DMS153 treated with DMSO at 0.1 percent for 48 hours (cell line): ENCODE measurements around the gene GPATCH4.
"Not testable (repeated sequence)": the region's sequence is repeated elsewhere in the genome, so short reads cannot be mapped to it uniquely, and the experiment has no call there.

Experiments
- DNase-seq: peaks from one replicate; lab custom pipeline; 2025; ENCODE audit not compliant: unreplicated experiment; lab: John Stamatoyannopoulos, UW

GPATCH4 gene

DNA sequence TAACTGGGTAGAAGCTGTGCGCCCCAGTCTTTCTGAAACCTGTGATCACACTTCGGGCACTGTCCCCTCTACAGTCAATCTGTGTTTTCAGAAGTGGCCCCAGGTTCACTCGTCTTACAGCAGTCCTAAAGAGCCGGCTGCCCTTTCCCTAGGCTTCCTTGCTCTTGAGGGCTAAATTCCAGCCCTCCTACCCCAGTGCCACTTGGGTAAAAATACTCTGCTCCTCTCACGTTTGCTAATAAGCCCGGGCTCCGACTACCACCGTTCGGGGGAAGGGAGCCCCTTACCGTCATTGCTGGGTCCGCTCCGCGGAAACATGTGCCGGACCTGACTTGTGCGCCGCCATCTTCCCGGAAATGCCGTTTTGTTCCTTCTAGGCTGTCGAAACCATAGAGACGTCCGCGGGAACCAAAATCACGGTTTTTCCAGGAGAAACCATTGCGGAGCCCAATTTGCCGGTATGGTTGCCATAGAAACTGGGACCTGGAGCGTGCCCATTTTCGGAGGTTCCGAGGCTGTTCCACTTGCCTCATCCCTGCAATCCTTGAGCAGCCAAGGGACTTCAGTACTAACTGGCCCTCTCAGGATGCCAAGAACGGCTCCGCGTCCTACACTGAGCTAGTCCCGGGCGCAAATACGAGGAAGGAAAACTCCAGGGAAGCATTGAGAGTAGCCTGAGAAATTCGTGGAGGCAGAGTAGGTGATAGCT is at the start of gene GPATCH4:
Gene GPATCH4 (minus strand): TSS at position 358 of the 709 bp plus-strand sequence.
- peak; percentile 89 for DNase-seq

DNA sequence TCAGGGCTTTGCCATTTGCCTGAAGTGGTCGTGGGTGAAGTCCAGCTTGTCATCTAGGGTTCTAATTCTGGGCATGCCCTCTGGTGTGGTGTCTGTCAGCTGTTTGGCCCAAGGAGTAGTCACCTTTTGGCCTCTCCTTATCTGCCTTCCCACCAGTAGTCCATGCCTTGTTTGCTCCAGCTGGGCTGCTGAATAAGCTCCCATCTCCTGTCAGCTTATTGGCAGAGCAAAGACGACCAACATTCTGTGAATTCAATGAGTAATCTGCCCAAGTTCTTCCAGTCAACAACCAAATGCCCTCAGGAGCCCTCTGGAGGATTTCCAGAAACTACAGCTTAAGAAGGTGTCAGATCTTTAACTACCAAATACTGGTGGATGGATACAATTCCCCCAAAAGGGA is 47.7 kb upstream of the GPATCH4 start:
- no peak for DNase-seq

DNA sequence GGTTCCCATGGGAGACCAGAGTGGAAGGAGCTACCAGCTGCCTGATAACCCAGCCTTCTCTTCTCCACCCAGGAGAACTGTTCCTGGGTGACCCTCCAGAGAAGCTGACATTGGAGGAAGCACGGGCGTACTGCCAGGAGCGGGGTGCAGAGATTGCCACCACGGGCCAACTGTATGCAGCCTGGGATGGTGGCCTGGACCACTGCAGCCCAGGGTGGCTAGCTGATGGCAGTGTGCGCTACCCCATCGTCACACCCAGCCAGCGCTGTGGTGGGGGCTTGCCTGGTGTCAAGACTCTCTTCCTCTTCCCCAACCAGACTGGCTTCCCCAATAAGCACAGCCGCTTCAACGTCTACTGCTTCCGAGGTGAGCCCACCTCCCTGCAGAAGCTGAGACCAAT is 47.2 kb upstream of the GPATCH4 start:
- no peak for DNase-seq

DNA sequence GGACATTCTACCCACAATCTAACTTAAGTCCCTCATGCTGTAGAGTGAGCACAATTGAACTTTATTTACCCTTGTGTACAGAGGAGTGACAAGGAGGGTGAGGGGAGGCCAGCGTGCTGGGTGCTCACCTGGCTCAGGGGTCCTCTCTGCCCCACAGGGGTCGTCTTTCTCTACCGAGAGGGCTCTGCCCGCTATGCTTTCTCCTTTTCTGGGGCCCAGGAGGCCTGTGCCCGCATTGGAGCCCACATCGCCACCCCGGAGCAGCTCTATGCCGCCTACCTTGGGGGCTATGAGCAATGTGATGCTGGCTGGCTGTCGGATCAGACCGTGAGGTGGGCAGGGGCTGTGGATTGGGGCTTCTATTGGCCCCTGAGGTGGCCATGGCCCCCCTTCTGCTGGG is 46.1 kb upstream of the GPATCH4 start:
- DNase-seq = no peak

DNA sequence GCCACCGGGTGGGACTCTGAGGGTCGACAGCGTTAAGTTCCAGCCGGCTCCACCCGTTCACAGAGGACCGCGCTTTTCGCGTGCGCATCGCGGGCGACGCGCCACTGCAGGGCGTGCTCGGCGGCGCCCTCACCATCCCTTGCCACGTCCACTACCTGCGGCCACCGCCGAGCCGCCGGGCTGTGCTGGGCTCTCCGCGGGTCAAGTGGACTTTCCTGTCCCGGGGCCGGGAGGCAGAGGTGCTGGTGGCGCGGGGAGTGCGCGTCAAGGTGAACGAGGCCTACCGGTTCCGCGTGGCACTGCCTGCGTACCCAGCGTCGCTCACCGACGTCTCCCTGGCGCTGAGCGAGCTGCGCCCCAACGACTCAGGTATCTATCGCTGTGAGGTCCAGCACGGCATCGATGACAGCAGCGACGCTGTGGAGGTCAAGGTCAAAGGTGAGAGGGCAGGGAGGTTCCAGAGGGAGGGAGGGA is 45.5 kb upstream of the GPATCH4 start:
- no peak for DNase-seq

DNA sequence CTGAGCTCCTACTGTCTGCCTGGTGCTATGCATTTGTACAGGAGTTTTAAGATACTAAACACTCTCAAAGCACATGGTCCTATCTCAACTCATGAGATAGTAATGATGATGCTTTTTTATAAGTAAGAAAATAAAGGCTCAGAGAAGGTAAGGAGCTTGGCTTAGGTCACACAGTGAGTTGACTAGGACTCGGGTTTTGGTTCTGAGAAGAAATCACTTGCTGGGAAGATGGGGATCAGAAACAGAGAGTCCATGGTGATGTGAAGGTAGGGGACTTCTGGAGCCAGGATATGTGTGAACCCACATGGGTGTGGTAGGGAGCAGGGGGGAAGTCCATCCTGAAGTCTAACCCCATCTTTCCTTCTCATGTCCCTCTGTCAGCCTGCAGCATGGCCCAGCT is 44.4 kb upstream of the GPATCH4 start:
- DNase-seq = no peak

DNA sequence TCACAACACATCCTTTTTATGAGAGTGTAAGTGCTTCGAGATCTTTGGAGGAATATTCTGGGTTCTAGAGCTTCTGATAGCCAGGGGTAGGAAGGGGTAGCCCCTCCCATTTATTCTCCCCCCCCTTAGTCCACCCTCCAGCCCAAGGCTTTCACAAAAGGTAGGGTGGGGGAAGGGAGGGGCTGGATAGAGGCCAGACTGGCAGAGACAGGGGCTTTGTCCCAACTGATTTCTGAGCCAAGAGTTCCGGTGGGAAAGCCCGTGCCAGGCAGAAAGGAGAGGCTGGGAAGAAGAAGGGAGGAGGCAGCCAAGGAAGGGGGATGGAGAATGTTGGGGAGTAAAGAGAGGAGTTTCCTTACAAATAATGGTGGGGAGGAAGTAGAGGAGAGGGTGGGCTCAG is 43.8 kb upstream of the GPATCH4 start:
- no peak for DNase-seq

DNA sequence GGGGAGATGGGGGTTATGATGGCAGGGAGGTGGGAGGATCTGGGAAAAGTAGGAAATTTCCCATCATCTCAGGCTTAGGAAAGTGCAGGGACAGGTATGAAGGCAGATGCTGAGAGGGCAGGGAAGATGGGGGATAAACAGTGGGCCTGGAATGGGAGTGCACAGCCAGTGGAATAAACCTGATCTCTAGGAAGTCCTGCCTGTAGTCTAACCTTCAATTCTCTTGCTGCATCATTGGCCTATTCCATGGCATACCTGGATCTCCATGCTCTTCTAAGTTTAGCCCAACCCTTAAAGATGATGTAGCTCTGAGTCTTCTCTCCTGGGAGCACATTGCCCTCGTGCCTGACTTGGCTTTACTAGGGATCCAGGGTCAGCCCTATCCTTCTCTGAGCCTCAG is 43.4 kb upstream of the GPATCH4 start:
- no peak for DNase-seq

DNA sequence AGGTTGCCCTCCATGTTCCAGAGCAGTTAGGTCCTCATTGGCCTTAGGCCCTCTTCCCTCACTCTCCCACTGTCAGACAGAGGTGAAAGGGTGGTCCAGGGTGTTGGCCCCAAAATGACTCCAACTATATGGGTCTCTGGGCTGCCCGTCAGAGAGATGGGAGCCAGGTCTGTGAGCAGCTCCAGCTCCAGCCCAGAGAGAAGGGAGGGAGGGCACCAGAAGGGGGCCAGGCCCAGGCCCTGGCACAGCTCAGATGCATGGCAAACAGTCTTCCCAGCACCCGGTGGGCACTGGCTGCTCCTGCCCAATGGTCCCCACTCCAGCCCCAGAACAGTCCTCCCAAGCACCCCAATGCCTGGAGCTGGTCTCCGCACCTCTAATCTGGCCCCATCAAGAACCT is 42.9 kb upstream of the GPATCH4 start:
- no peak for DNase-seq

DNA sequence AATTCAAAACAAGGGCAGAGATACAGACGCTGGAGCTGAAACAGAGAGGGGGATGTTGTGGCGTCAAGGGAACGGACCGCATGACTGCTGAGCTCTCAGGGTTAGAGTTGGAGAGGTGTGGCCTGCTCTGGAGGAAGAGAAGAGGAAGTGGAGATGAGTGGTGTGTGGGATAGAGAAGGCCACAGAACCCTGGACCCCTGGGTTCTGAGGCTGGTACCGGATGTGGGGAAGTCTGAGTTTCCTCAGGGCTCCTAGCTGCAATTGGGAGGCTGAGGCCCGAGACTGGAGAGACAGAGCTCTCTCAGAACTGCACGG is 42.5 kb upstream of the GPATCH4 start:
- DNase-seq = no peak

DNA sequence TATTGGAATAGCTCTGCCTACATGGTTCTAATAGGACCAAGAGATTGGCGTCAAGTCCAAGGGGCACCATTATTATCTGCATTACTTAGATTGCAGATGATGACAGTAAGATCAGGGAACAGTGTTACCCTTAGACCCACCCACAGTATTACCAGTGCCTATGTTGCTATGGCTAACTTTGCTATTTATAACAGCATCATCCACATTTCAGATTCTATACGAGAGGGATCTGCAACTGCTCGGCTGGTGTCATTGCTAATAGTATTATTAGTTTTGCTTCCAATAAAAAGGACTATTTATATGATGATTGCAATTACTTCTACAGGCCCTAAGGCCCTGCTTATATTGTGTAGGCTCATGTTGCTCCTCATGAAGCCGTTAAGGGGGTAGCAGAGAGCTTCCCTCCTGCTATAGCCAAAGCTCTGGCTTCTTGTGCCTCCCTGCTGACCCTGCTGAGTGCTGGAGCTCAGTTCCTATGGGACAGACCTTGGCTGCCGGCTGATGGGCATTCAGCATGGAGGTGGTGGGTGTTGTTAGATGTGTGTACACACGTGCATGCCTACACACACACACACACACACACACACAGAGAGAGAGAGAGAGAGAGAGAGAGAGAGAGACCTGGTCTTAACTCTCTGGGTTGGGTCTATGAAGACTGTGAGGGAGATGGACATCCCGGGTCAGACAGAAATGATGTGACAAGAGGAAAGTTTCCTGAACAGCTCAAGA is 41.9 kb upstream of the GPATCH4 start:
- DNase-seq = no peak

DNA sequence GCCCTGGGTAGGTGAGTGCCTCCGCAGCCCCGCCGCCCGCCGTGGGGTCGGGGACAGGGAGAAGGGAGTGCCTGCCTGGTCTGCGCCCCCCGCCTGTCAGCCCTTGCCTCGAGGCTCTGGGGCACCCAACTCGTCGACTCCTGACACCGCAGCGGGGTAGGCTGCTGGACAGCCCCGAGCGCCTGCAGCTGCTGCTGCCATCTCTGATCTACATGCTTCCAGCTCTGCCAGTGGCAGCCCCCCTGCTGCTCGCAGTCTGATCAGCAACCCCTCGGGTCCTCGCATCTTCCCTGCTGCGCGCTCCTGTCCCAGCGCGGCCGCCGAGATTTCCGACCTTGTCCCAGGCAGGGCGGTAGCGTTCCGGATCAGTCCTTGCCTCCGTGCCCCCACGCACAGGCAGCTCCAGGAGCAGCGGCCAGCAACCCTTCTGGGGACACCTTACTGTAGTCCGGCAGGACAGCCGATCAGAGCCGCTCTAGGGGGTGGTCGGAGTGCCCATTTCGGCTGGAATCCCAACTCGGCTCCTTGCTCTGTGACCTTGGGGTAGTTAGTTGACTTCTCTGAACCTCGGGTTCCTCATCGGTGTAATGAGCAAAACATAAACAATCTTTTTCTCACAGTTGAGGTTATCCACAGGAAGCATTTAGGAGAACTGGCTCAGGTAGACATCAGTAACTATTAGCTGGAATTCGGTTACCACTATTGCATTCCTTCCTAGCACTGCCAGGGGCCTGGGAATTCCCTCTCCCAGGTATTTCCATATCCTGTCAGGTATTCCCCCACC is 41.2 kb upstream of the GPATCH4 start:
- no peak for DNase-seq

DNA sequence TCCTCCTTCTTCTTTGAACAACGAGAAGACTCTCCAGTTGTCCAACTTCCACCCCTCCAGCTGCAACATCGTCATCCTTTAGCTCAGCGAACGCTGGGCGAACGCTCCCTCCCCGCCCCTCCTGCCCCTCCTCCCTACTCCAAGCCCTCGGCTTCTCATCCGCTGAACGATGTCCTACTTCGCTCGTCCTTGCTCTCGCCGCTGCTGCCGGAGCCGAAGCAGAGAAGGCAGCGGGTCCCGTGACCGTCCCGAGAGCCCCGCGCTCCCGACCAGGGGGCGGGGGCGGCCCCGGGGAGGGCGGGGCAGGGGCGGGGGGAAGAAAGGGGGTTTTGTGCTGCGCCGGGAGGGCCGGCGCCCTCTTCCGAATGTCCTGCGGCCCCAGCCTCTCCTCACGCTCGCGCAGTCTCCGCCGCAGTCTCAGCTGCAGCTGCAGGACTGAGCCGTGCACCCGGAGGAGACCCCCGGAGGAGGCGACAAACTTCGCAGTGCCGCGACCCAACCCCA is 40.5 kb upstream of the GPATCH4 start, which contains the start of gene BCAN:
Gene BCAN (plus strand): TSS at position 357 of the 504 bp plus-strand sequence. CDS start 3,938 bp downstream, outside the sequence.
- DNase-seq = no peak

DNA sequence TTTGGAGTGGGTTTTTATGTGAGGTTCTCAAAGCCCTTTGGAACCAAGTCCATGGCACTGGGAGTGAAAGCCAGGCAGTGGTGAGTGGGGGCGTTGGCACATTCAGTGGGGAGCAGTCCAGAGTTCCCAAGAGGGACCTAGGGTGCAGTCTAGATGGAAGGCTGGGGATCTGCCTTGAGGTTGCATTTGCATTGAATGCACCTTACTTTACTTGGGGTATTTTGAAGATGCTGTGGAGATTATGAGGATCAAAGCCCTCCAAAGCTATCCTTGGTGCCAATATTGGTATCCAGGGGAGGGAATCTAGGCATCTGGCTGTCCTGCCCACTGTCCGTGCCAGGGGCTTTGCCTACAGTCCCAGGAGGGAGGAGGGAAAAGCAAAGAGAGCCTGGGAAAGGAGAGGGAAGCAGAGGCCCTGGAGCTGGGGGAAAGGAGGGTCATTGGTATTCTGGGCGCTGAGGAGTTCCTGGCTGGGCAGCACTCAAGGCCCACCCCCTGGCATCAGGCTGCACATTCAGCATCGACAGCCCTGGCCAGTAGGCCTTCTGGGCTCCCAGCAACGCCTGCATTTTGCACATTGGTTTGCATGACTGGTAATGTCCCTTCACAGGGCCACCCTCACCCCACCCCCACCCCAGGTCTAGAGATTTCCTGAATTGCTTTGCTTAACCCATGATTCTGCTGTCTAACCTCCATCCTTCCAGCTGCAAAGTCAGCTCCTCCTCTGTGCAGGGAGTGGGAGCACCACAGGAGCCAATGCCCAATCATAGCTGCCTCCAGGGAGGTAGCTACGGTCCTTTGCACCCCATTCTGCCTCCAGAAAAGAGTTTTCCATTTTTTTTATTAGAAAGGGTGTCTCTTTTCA is 39.8 kb upstream of the GPATCH4 start:
- DNase-seq = no peak

DNA sequence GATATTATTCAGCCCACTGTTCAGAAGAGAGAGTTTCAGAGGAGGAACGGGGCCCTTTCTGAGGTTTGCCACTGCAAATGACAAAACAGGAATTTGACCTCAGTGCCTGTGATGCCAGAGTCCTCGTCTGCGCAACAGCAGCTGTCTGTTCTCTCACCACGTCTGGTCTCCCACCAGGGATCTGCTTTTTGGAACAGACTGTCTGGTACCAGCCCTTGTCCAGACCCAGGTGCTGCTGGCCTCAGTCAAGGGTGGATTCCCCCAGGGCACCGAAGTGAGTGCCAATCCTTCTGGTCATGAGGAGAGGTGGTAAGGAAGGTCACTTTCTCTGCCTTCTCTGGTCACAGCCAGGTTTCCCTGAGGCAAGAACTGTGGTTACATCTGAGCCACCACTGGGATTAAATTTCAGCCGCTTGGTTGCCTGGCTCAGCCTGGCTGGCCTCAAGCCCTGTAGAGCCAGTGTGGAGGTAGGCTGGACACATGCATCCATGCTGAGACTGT is 38.4 kb upstream of the GPATCH4 start:
- DNase-seq = no peak

DNA sequence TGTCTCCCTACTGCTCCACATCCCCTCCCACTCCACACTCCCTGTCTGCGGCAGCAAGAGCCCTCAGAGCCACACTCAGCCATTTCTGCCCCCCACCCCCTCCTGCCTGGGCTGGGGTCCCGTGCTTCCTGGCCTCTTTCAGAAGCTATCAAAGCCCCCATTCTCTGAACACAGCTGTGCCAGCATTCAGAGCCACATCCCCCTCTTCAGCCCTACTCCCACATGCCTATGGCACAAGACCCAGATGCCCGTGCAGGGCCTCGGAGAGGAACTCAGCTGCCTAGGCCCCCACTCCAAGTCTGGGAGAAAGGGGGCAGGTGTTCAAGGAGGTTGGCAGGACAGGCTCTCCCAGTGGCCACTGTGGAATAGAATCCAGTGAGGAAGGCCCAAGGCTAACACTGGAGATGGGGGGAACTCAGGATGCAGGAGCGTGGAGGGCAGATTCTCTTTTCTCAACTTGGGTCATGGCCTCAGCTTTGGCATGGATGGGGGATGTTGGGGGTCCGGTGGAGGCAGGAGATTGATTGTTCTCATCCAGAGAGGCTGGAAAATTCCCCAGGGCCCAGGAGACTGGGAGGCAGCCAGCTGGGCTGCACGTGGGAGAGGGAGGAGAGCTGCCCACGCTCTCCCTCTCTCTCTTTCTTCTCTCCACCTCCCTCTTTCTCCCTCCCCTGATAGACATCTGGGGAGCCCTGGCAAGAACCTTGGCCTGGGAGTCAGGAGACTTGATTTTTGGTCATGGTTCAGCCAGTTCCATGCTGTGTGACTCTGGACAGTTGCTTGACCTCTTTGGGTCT is 37.1 kb upstream of the GPATCH4 start:
- DNase-seq = no peak

DNA sequence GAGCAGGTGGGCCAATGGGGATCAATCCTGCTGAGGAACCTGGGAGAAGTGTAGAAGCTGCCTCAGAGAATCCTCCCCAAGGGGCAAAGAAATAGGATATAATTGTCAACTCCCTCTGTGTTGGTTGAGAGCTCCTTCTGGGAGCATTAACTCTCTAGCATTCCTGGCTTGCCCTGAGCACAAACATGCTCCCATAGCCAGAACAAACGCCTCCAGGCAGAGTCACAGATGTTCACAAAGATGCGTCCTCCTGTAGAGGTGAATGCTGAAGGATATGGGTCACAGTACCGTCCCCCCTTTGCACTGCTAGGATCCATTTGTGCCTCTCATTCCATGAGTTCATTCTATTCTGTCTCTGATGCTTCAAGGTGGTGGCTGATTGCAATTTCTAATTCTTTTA is 31.1 kb upstream of the GPATCH4 start:
- no peak for DNase-seq

DNA sequence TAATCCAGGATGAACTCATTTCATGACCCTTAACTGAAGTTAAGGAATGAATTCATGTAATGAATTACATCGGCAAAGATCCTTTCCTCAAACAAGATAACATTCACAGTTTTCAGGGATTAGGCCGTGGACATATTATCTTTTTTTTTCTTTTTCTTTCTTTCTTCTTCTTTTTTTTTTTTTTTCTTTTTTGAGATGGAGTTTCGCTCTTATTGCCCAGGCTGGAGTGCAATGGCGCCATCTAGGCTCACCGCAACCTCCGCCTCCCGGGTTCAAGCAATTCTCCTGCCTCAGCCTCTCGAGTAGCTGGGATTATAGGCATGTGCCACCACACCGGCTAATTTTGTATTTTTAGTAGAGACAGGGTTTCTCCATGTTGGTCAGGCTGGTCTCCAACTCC is 29.9 kb upstream of the GPATCH4 start:
- not testable (repeated sequence) for DNase-seq

DNA sequence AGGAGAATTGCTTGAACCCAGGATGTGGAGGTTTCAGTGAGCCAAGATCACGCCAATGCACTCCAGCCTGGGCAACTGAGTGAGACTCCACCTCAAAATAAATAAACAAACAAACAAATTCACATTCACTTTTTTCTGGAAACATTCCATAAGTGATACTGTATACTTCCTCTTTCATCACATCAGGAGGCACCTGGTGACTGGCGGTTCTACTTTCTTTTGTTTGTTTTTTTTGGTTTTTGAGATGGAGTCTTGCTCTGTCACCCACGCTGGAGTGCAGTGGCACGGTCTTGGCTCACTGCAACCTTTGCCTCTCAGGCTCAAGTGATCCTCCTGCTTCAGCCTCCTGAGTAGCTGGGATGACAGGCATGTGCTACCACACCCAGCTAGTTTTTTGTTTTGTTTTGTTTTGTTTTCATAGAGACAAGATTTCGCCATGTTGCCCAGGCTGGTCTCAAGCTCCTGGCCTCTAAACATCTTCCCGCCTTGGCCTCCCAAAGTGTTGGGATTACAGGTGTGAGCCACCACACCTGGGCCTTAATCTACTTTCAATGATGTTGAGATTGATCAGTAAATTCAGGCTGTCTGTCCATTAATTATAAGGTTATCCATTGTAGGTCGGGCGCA is 28.7 kb upstream of the GPATCH4 start:
- DNase-seq = no peak
